H1 (cell line): Measurements from ENCODE around the gene SUCNR1. TPM values are rescaled to one million over a fixed set of nuclear protein-coding genes. Genes with fewer than 3 reads are reported as not detected.

Source experiments
- CTBP2 ChIP-seq: IDR thresholded peaks from 2 replicates; pipeline ENCODE4 v1.7.0; 2011; ENCODE audit warnings: borderline replicate concordance, mild to moderate bottlenecking, moderate library complexity, mixed read lengths, low read length; ENCODE audit not compliant: insufficient read depth, insufficient read length
- JUN ChIP-seq: IDR thresholded peaks from 2 replicates; pipeline ENCODE4 v1.6.1; 2011; ENCODE audit warnings: low read depth, mild to moderate bottlenecking, improper control_type of control experiment, low read length
- POLR2A ChIP-seq, 2 experiments: IDR thresholded peaks; 1 replicate in 1 of 2; 2 replicates in 1 of 2; pipeline ENCODE4 v1.6.1; 2011; ENCODE audit warnings: low read depth in 2 of 2, low read length in 2 of 2, mild to moderate bottlenecking in 2 of 2; ENCODE audit errors: control extremely low read depth in 1 of 2
- SIRT6 ChIP-seq: IDR thresholded peaks from one replicate; pipeline ENCODE4 v1.7.1; 2012; ENCODE audit warnings: low read length, inconsistent platforms
- polyA plus RNA-seq, 7 experiments: library from polyadenylated mRNA; depleted of rRNA in 3 of 7; stranded (reverse) in 5 of 7; unstranded in 2 of 7; fragments of >200 nt in 5 of 7; fragments of 200-250 nt in 2 of 7; gene quantifications; 1 replicate in 5 of 7; 2 replicates in 1 of 7; 4 replicates in 1 of 7; pipeline versions ENCODE4 v1.2.1 to v1.2.3, GENCODE V29; 2011 to 2013; ENCODE audit warnings: missing spikeins in 2 of 7, mixed read lengths in 2 of 7
- total RNA-seq: library from RNA; stranded (reverse); fragmentation: NEBNext Ultra II Directional; extraction: Animal tissue kit (Norgen Biotek cat#: 25700); gene quantifications from 2 replicates; pipeline ENCODE4 v1.2.1, GENCODE V29; 2021

The SUCNR1 gene
- total and polyA plus RNA-seq, 2 of the 8 experiments (the other 6 are each of a cell fraction or from before 2014, with no cell fraction given) = not detected

DNA sequence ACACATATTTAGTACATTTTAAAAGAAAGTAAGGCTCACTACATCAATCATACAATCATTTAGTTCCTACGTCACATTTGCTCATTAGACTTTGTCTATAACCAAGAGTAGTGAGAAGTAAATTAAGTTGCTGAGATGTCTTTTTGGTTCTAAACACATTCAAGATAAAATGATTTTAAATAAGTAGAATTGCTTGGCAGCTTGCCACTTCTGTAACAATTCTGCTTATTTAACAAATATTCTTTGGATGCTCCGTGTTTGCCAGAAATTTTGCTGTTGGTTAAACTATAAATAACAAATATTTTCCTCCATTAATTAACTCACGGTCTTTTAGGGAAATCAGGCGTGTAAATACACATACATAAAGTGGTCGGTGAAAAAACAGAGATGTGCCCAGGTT, 18.3 kb downstream of the SUCNR1 start (continued):
- TF ChIP-seq POLR2A (IDR thresholded peaks at IDR 0.05; ENCODE audit: control extremely low read depth in 1 of 2, low read depth in 2 of 2, low read length in 2 of 2) (no peak), SIRT6 (no peak), CTBP2 (no peak), JUN (no peak)
- TF ChIP-seq, all 59 proteins: peak for 0
